SU-DHL-6 (cell line): ENCODE results near the gene LATS2.

Source experiments
- EZH2phosphoT487 ChIP-seq: fragments of 200-600 bp; sonication (generic), shearing (Covaris generic); conservative IDR thresholded peaks from 2 replicates; pipeline ENCODE4 v1.6.1; 2018; ENCODE audit warnings: mild to moderate bottlenecking, antibody characterized with exemption, low read length, moderate library complexity, mixed read lengths
- TF ChIP-seq, protein P1 (sequence below): fragments of 200-600 bp; sonication (generic); IDR thresholded peaks from one replicate; pipeline ENCODE4 v1.5.1; 2017; ENCODE audit warnings: antibody characterized with exemption, mild to moderate bottlenecking, low read length, moderate library complexity; ENCODE audit not compliant: insufficient read depth, poor library complexity, severe bottlenecking

DNA sequence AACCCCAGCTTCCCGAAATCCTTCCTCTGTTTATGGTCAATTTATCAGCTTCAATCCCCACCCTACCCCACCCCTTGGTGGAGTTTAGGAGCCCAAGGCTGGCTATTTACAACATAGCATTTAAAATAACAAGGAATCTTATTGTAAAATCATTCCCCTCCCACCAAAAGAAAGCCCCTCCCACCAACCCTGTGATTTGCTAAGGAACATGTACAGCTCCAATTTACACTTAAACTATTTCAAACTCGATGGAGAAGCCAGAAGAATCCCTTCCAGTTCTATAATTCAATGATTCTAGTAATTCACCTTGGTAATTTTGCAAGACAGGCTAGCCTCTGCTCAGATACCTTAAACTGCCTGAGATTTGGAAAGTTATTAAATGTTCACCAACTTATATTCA, 3.0 kb downstream of the LATS2 start:
- TF ChIP-seq EZH2phosphoT487 = no peak
- TF ChIP-seq, protein P1, sequence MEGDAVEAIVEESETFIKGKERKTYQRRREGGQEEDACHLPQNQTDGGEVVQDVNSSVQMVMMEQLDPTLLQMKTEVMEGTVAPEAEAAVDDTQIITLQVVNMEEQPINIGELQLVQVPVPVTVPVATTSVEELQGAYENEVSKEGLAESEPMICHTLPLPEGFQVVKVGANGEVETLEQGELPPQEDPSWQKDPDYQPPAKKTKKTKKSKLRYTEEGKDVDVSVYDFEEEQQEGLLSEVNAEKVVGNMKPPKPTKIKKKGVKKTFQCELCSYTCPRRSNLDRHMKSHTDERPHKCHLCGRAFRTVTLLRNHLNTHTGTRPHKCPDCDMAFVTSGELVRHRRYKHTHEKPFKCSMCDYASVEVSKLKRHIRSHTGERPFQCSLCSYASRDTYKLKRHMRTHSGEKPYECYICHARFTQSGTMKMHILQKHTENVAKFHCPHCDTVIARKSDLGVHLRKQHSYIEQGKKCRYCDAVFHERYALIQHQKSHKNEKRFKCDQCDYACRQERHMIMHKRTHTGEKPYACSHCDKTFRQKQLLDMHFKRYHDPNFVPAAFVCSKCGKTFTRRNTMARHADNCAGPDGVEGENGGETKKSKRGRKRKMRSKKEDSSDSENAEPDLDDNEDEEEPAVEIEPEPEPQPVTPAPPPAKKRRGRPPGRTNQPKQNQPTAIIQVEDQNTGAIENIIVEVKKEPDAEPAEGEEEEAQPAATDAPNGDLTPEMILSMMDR = no peak
